ENCODE data around the gene CAMK2B.

CAMK2B gene

DNA sequence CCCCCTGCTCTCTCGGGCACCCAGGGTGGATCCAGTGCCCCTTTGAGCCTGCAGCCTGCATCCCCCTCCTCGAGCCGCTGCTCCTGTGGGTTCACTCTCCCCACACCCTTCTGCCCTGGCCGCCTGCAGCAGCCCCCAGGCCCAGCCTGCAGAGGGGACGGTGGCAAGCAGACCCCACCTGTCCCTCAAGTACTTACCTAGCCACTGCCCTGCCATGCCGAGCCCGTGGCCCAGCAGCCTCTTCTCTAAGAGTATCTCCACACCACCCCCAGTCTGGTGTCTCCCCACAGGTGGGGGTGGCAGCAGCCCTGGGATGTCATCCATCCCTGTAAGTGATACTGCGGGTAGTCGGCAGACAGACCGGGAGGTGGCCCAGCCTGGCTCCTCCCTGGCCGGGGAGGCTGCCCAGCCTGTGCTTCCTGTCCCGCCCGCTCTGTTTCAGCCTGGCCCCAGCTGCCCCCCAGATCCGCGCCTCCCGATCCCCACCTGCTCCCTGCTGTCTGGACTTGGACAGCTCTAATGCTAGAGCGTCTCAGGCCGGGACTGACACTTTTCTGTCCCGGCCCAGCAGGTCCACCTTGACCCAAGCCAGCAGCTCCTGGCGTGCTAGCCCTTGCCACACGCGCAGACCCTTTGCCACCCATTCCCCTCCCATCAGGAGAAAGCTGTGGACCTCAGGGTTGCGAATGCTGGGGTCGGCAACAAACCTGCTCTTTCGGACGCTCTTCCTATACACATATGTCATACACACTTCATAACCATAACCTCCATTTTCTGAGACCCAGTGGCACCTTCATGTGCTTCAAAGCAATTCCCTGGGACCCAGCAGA is 99.6 kb downstream of the CAMK2B start:
- no peak for TF ChIP-seq Cebpa-rat (IDR thresholded peaks at IDR 0.05)
- no peak overlapping the region for H3K4me2 ChIP-seq

DNA sequence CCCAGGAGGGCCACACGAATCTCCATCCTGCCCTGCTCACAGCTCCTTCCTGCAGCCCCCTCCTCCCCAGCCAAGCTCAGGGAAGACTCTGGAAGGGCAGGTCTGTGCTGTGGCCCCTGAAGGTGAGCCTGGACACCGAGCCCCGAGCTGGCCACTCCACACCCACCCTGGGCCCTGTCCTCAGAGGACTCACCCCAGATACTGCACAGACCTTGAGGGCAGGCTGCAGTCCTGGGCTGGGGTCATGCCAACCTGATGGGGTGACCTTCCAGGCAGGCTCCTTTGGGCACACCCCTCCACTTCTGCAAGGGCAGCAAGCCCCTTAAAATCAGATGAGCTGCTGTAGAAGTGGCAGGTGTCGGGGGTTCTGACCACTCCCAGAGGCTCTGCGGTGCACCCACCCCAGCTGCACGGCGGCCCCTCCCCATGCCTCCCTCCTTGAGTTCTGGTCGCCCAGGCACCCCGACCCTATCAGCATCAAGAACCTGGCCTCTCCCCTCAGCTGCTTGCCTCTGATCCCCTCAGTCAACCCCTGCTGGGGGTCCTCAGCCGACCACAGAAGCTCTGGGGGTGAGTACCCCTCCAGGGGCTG is 100.3 kb downstream of the CAMK2B start:
- no peak overlapping the region for H3K9ac ChIP-seq
- no peak for TF ChIP-seq Cebpa-rat (IDR thresholded peaks at IDR 0.05)
- H3K4me3 ChIP-seq = no peak overlapping the region
- no peak overlapping the region for H3K4me2 ChIP-seq
- no peaks in the 10 kb centered on the region for H3K27me3 ChIP-seq
- no peaks in the 10 kb centered on the region for H3K9me3 ChIP-seq (replicated peaks in 1 of 11)
- H3K27ac ChIP-seq = no peak overlapping the region
- H3K4me1 ChIP-seq = no peaks in the 10 kb centered on the region
- H3K36me3 ChIP-seq = no peaks in the 10 kb centered on the region
- no peaks in the 10 kb centered on the region; a peak in 1 of 22 replicates for H4K20me1 ChIP-seq

More for the DNA sequence above, 99.6 kb downstream of the CAMK2B start:
- Histone ChIP-seq H3K9me3 (replicated peaks in 1 of 11) (no peaks in the 10 kb centered on the region), H3K4me1 (no peaks in the 10 kb centered on the region), H4K20me1 (no peaks in the 10 kb centered on the region; a peak in 1 of 22 replicates), H3K36me3 (no peaks in the 10 kb centered on the region), H3K9ac (no peak overlapping the region), H3K27me3 (no peaks in the 10 kb centered on the region), H3K4me3 (no peak overlapping the region), H3K27ac (no peak overlapping the region)

DNA sequence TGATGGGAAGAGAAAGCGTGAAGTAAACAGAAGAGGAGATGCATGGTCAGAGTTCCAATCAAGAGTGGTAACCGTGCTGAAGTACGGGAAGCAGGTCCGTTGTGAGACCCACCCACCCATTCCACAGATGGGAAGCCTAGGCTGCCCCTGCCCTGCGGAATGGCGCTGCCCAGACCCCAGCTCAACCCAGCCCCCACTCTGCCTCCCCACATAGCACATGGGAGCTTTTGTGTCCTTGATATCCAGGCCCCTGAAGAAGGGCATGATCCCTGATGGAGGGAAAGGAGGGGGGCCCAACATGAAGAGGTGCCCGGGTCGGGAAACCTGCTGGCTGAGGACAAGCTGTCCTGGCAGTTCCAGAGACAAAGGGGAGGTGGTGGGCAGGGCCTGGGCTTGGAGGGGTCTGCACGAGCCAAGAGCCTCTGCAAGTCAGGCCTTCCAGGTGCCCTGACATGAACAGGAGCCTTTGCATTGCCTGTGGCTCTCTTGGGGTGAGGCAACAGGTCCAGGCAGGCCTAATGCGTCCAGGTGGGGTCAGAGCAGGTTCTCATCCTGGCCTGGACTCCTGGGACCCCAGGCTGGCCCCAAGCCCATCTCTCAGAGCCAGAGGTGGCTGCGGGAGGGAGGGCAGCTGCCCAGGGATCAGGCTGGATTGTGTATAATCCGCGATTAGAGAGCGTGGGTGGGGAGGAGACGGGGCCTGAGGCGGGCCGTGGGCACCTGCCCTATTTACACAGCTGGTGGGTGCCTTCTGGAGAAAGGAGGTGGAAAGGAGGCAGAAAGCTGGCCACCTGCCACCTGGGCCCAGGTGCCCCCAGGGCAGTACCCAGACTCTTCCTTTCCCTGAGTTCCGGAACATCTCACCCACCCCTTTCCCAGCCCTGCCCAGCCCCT is 101.1 kb downstream of the CAMK2B start:
- H3K27ac ChIP-seq = no peak overlapping the region
- no peaks in the 10 kb centered on the region for H3K27me3 ChIP-seq
- H3K4me1 ChIP-seq = no peaks in the 10 kb centered on the region
- H3K9ac ChIP-seq = no peak overlapping the region
- no peak overlapping the region for H3K4me3 ChIP-seq
- no peaks in the 10 kb centered on the region for H3K36me3 ChIP-seq
- no peaks in the 10 kb centered on the region for H3K9me3 ChIP-seq (replicated peaks in 1 of 11)
- TF ChIP-seq Cebpa-rat (IDR thresholded peaks at IDR 0.05) = no peak
- no peaks in the 10 kb centered on the region; a peak in 1 of 22 replicates for H4K20me1 ChIP-seq
- H3K4me2 ChIP-seq = no peak overlapping the region

DNA sequence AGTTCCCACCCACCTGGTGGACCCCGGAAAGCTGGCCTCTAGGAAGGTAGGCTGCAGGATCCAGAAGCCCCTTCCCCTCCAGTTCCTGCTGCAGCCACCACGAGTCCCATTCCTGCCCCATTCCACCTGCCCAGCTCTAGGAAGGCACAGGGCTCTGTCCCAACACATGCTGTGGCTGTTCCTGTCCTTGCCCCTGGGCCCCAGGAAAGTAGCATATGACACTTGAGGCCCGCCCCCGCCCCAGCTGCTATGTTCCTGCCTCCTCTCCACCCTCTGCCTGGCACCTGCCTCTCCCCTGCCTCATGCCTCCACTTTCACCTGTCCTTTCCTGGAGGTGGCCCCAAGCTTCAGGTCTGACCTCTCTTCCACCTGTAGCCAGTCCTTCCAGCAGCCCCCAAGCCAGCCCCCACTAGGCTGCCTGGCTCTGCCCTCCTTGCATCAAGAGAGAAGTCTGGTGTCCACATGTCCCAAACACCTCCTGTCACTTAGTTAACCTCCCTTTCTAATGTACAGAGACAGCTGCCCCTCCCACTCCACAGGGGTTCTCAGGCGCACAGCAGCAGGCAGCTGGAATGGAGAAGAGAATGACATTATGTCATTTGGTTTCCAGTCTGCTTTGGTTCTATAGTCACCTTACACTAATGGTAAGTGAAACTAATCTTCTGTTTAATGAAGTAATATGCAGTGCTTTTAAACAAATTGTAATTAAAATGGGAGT is 101.9 kb downstream of the CAMK2B start:
- H3K4me2 ChIP-seq = no peak overlapping the region
- no peak for TF ChIP-seq Cebpa-rat (IDR thresholded peaks at IDR 0.05)
- H4K20me1 ChIP-seq = no peaks in the 10 kb centered on the region
- no peak overlapping the region for H3K27ac ChIP-seq
- H3K36me3 ChIP-seq = no peaks in the 10 kb centered on the region
- no peaks in the 10 kb centered on the region for H3K4me1 ChIP-seq
- H3K4me3 ChIP-seq = no peak overlapping the region
- no peaks in the 10 kb centered on the region for H3K9me3 ChIP-seq (replicated peaks in 1 of 11)
- H3K9ac ChIP-seq = no peak overlapping the region
- no peaks in the 10 kb centered on the region for H3K27me3 ChIP-seq

DNA sequence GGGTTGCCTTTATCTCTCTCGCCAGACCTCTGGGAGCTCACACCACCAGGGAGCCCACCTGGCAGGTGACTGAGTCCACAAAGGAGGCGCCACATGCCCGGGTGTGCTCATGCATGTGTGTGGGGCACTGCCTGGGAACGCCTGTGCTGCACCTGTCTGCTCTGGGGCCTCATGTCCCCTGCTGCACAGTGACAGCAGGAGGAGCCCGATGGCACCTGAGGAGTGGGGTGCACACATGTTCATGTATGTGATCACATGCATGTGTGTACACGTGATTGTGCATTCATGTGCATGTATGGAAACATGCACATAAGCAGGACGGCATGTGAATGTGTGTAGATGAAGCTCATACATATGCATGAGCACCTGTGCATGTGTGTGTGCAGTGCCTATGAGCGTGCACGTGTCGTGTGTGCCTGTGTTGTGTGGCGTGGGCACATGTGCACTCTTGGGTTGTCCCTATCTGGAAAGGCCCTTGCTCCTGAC is 102.6 kb downstream of the CAMK2B start:
- Histone ChIP-seq H3K27me3 (no peaks in the 10 kb centered on the region), H4K20me1 (no peaks in the 10 kb centered on the region), H3K4me3 (no peak overlapping the region), H3K4me1 (no peaks in the 10 kb centered on the region), H3K4me2 (no peak overlapping the region), H3K9ac (no peak overlapping the region), H3K36me3 (no peaks in the 10 kb centered on the region), H3K27ac (no peak overlapping the region), H3K9me3 (replicated peaks in 1 of 11) (no peaks in the 10 kb centered on the region)
- TF ChIP-seq Cebpa-rat (IDR thresholded peaks at IDR 0.05) = no peak

DNA sequence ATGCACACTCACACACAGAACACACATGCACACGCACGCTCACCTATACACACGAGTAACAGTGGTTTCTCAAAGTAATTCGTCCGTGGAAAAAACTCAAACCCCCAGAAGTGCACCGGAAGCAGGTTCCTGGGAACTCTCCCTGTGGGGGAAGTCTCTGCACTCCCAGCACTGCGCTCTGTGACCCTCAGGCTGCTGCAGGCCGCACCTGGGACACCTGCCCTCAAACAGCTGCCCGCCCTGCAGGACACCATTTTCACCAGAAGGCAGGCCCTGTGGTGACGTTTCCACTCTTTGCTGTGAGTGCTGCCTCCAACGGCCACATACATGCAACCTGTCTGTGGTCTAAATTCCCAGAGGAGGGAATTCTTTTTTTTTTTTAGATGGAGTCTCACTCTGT is 103.3 kb downstream of the CAMK2B start:
- Histone ChIP-seq H4K20me1 (no peaks in the 10 kb centered on the region), H3K4me2 (no peak overlapping the region), H3K27ac (no peak overlapping the region), H3K4me1 (no peaks in the 10 kb centered on the region), H3K9me3 (replicated peaks in 1 of 11) (no peaks in the 10 kb centered on the region), H3K4me3 (no peak overlapping the region), H3K9ac (no peak overlapping the region), H3K27me3 (no peaks in the 10 kb centered on the region), H3K36me3 (no peaks in the 10 kb centered on the region)
- no peak for TF ChIP-seq Cebpa-rat (IDR thresholded peaks at IDR 0.05)

DNA sequence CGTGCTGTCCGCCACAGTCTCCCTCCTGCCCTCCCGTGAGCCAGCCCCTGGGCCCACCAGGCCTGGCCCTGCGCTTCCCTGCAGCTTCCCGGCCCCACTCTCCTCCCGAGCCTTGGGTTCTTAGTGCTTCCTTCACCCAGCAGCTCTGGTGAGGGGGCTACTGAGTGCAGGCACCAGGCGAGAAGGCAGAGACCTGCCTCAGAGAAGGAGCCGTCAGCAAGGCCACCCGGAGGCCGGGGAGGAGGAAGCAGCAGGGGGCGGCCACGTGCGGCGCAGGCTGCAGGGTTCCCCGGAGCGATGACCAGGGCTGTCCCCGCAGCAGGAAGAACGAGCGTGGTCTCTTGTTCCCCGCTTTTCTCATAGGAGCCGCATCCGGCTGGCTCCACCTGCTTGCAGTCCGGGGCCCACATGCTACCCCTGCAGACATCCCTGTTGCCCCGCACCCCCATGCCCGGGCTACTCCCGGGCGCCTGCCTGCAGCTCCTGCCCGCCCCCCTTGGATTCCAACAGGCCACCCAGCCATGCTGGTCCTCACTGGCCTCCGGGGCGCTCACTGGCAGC is 104.1 kb downstream of the CAMK2B start:
- peaks cover 0 to 4% (median 0%) of the 10 kb centered on the region in 11 experiments; a peak in 2 of 22 replicates for H4K20me1 ChIP-seq
- no peak overlapping the region for H3K4me2 ChIP-seq
- no peaks in the 10 kb centered on the region for H3K4me1 ChIP-seq
- no peaks in the 10 kb centered on the region for H3K9me3 ChIP-seq (replicated peaks in 1 of 11)
- H3K27ac ChIP-seq = no peak overlapping the region
- no peak overlapping the region for H3K9ac ChIP-seq
- H3K4me3 ChIP-seq = no peak overlapping the region
- H3K36me3 ChIP-seq = no peaks in the 10 kb centered on the region
- no peaks in the 10 kb centered on the region for H3K27me3 ChIP-seq
- no peak for TF ChIP-seq Cebpa-rat (IDR thresholded peaks at IDR 0.05)

DNA sequence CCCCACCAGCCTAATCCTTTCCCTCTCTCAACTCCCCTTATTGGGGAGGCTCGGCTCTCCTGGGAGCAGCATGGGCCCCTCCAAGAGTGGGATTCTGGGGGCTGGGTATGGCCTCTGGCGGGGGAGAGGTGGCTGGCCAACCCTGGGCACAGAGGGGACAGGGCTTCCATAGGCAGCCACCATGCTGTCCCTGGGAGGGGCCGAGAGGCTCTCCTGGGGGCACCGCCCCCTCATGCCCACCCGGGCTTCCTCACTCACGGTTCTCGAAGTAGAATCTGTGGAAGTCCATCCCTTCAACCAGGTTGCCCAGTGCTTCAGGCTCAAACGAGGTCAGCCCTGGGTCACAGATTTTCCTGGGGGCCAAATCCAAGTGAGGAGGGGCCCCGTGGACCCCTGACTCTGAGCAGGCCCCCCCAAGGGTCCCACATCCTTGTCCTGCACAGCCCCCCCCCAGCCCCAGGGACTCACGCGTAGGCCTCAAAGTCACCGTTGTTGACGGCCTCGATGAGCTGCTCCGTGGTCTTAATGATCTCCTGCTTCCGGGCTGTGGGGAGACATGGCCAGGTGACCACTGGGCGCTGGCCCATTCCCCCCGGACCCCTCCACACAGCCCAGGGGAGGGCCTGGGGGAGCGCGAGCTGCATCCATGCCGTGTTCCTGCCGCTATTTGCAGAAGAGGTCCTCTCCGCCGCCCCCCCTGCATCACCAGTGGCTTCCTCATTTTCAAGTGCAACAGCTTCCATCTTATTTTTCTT is 104.9 kb downstream of the CAMK2B start:
- Histone ChIP-seq H3K36me3 (no peaks in the 10 kb centered on the region), H4K20me1 (peaks cover 0 to 12% (median 0%) of the 10 kb centered on the region in 11 experiments; a peak in 2 of 22 replicates), H3K4me2 (no peak overlapping the region), H3K27me3 (no peaks in the 10 kb centered on the region), H3K9ac (no peak overlapping the region), H3K27ac (no peak overlapping the region), H3K9me3 (replicated peaks in 1 of 11) (no peaks in the 10 kb centered on the region), H3K4me1 (no peaks in the 10 kb centered on the region), H3K4me3 (no peak overlapping the region)
- TF ChIP-seq Cebpa-rat (IDR thresholded peaks at IDR 0.05) = no peak
